DMS53 (cell line): ENCODE measurements around the gene UBAP2.
A peak's percentile ranks its signal among the peaks of the same experiment; 100 is the strongest.
"Not testable (repeated sequence)": the region's sequence is repeated elsewhere in the genome, so short reads cannot be mapped to it uniquely, and the experiment has no call there.

Experiments
- DNase-seq: peaks from one replicate; lab custom pipeline; 2025; lab: John Stamatoyannopoulos, UW

Gene UBAP2

DNA sequence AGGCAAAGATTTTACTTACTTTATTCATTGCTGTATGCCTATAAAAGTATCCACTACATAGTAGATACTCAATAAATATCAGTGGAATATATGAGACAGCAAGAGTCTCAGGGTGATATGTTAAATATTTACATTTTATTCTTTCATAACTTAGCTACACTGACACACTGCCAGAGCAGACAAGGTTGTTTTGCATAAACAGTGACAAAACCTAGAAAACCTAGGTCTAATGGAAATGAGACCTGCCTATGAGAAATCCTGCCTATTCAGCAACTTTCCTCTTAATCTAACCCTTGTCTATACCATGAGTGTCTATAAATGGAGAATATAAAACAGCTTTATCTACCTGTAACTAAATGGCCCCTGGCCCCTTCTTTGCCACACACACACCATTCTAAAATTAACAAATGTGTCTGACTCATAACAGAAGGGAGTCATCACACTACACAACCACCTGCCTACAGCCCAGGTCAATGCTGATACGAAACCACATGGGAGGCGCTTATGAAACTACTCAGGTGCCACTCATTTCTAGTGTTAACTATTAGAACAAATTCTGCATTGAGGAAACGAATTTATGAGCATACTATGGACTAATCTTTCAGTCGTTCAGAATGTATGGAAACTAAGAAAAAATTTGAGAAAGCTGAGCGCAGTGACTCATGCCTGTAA lies 60.3 kb downstream of the UBAP2 start:
- DNase-seq = peak; percentile 1

DNA sequence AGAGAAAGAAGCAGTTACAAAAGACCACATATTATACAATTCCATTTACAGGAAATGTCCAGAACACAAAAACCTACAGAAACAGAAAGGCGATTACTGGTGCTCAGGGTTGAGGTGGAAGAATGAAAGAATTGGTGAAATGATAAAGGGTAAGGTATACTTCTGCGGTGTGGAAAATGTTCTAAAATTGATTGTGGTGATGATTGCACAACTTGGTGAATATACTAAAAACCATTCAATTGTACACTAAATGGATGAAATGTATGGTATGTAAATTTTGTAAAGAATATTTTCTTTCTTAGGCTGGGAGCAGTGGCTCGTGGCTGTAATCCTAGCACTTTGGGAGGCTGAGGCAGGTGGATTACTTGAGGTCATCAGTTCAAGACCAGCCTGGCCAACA lies 72.3 kb downstream of the UBAP2 start:
- DNase-seq = no peak

DNA sequence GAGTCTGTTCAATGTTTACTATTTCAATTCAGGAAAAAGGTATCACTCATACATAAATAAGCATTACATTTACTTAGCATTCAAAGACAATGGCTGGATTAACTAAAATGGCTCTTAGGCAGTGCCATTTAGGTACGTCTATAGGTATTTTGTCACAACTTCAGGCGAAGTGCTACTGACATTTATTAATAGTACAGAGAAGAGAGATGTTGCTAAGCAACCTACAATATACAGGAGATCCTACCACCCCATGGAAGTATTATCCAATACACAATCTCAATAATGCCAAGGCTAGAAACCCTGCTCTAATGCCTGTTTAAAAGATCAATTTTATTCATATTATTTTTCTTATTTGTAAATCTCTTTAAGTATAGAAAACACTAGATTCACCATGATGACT lies 76.0 kb downstream of the UBAP2 start:
- DNase-seq = no peak

GRCh38 chr9:33964086-33964768 lies 84.5 kb downstream of the UBAP2 start:
- DNase-seq = no peak

DNA sequence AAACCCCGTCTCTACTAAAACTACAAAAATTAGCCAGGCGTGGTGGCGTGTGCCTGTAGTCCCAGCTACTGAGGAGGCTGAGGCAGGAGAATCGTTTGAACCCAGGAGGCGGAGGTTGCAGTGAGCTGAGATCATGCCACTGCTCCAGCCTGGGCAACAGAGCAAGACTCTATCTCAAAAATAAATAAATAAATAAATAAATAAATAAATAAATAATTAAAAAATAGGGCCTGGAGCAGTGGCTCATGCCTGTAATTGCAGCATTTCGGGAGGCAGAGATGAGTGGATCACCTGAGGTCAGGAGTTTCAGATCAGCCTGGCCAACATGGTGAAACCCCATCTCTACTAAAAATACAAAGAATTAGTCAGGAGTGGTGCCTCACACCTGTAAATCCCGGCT lies 86.2 kb downstream of the UBAP2 start:
- DNase-seq = not testable (repeated sequence)

DNA sequence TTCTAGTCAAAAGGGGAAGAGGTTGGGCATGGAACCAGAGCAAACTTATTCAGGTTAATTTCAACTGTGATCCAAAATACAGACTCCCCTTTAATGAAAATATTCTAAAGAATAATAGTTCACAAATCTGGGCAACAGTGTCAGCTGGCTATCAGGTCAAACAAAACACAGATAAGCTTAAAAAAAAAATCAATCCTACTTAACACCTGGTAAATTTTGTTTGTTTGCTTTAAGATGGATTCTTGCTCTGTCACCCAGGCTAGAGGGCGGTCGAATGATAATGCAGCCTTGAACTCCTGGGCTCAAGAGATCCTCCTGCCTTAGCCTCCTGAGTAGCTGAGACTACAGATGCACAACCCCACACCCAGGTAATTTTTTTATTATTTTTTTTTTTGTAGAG lies 89.0 kb downstream of the UBAP2 start:
- DNase-seq = no peak

GRCh38 chr9:33956544-33956943 lies 92.1 kb downstream of the UBAP2 start:
- no peak for DNase-seq

DNA sequence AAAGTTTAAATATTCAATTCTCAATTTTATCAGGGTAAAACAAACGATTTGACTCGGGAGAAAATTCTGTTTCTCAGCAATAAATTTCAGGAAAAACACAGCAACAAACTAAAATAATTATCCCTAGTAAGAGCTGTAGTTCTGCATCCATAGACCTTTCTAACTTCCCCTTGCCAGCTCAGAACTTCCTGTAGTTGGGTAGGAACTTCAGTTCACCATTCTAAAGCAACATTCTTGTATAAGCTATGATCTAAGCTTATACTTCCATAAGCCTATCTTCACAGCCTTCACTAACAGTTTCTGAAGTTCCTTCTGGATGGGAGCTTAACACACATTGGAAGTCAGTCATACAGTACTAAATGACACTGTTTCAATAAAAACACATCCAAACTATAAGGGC lies 96.6 kb downstream of the UBAP2 start:
- DNase-seq = no peak

DNA sequence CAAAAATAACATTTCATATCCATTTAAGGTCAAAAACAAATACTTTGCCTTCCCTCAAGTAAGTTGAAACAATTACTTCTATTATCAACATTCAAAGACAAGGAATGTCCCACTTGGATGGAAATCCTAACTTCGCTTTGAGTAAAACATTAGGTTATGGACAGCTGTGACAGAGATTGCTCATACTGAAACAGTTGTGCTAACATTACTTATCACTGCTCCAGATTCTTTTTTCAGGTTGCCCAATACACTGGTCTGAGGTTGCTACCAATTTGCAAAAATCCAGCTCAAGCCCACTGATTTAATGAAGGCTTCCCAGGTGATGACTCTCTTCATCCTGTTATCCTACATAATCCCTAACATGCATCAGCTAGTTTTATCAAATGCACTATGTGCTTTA lies 98.3 kb downstream of the UBAP2 start:
- no peak for DNase-seq

DNA sequence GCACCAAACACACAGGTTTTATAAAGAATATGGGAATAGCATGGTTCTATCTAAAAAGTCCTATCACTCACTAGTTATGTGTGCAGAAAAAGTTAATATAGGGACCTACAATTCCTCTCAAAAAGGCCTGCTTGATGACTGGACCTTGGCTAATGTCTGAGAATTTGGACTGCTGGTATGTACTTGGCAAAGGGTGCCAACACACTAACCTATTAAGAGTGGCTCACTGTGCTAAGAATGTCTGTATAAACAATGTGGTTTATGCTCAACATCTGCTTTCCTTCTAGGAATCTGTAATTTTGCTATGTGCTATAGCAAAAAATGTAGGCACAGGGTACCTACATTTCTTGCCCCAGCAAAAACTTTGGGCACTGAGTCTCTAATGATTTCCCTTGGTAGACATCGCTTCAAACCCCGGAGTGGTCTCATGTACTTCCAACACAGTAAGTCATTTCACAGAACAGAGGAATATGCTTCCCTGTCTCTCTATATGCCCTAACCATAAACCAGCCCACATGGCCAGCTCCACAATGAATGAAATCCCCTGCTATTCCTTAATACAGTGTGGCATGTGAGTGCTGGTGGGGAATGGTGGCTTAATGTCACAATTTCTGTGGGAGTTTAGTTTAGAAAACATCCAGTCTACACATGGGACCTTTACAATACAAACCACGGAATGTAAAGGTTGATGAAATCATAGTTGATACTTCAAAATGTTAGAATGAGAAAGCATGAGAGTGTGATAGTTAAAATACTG lies 101.7 kb downstream of the UBAP2 start:
- DNase-seq = no peak

DNA sequence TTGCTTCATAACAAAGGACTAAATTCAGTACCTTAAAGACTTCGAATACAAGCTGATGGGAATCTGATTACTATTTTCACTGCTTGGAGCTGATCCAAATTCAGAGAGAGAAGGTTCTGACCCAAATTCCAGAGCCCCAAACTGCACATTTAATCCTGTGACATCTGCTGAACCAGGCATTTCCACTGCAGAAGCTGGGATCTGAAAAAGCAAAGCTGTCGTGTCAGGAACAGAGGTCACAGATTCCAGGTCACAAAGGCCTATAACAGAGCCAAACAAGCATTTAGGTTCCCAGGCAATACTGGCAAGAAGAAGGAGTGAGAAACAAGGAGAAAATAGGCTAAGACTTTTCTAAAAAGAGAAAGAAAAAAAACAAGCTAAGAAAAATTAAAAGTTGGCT lies 105.3 kb downstream of the UBAP2 start:
- no peak for DNase-seq

DNA sequence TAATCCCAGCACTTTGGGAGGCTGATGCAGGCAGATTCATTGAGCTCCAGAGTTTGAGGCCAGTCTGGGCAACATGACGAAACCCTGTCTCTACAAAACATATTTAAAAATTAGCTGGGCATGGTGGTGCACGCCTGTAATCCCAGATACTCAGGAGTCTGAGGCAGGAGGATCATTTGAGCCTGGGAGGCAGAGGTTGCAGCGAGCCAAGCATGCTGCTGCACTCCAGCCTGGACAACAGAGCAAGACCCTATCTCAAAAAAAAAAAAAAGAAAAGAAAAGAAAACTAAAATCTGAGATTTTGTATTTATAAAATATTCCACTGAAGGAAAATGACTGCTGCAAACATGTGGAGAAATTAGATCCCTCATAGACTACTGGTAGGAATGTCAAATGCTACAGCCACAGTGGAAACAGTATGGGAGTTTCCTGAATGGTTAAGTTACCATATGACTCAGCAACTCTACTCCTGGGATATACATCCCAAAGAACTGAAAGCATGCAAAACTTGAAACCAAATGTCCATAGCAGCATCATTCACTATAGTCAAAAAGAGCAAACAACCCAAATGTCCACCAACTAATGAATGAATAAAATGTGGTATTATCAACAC lies 106.1 kb downstream of the UBAP2 start:
- DNase-seq = peak; percentile 42

DNA sequence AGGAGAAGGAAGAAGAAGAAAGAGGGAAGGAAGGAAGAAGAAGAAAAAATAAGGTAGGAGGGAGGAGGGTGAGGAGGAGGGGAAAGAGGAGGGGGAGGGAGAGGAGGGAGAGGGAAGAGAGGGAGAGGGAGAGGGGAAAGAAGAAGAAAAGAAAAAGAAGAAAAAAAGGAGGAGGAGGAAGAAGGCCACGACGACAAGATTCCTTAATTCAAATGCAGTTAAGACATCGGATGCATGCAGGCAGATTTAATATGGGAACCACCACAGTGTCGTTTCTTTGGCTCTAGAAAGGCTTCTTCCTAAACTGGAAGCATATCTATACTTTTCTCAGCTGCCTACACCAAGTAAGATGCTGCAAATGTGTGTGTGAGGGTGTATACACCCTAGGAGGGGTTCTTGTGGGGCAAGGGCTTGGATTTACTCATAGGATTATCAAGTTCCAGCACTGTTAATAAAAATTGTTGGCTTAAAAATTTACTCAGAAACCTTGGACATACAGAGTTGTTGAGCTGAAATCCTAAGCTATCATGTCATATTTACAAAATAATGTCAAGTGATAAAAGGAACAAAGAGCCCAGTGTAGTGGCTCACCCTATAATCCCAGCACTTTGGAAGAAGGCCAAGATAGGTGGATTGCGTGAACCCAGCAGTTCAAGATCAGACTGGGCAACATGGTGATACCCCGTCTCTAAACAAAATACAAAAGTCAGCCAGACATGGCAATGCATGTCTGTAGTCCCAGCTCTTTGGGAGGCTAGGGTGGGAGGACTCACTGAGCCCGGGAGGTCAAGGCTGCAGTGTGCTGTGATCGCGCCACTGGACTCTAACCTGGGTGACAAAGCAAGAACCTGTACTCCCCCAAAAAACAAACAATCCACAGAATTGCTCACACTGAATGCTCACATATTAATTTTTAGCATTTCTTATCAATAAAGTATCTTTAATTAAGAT lies 108.5 kb downstream of the UBAP2 start:
- peak; percentile 41 for DNase-seq

GRCh38 chr9:33934188-33934878 lies 114.4 kb downstream of the UBAP2 start:
- no peak for DNase-seq

DNA sequence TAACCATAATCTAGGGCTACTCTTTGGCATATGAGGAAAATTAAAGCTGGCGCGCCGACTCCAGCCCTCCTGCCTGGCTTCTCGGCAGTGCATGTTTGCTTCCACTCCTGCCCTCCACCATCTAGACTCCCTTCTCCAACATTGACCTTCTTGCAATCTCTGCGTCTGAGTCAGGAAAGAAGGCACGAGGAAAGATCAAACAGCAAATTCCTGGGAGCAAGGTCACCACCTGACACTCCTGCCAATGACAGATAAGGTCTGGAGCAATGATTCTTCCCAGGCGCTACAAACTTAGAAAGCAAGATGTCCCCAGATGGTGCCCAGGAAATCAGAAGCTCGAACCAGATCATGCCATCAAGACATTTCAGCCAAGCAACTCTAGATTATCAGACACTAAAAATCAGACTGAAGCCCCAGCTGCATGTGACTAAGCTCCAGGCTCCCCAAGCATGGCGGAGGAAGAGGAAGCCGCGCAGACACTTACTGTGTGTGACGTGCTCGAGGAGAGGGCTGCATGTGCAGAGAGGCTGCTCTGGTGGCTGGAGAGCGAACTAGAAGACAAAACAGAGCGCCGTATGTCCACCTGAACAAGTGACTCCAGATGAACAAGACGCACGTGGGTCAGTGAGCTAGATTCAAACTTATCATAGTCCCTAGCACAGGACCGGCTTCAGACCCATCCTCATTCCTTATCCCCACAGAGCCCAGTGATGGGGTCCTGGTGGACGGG lies 116.4 kb downstream of the UBAP2 start:
- DNase-seq = no peak

GRCh38 chr9:33931326-33931725 lies 117.4 kb downstream of the UBAP2 start:
- DNase-seq = no peak

- no peak for DNase-seq
Measured at GRCh38 chr9:33927694-33928093, 121.0 kb downstream of the UBAP2 start.

DNA sequence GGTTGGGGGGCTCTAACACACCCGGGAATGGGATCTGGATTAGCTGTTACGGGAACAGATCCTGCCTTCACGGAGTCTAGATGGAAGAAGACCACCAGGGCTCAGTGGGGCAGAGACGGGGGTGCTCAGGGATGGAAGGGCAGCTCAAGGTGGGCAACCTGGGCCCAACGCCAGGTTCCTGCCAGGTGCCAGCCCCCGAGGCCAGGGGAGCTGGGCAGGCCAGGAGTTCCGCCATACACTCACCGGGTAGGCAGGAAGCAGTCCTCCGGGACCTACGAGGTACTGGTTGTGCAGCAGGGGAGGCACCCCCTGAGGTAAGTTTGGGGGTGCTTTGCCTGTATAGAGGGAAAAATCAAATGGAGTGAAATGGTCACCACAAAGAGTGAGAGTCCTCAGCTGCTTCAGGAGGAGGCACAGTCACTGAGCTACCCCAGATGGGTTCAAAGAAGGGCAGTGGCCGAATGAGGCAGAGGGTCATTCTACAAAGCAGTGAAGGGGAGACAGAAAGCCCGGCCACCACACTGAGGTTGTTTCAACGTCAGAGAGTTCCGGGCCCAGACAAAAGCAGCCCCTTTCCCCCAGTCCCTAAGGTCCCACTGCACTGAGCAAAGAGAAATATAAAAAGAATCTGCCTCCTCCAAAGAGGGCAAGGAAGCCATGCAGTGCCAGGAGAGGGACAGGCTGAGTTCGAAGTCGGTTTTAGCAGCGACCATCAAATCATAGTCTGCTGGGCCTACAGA lies 121.8 kb downstream of the UBAP2 start:
- DNase-seq = no peak

DNA sequence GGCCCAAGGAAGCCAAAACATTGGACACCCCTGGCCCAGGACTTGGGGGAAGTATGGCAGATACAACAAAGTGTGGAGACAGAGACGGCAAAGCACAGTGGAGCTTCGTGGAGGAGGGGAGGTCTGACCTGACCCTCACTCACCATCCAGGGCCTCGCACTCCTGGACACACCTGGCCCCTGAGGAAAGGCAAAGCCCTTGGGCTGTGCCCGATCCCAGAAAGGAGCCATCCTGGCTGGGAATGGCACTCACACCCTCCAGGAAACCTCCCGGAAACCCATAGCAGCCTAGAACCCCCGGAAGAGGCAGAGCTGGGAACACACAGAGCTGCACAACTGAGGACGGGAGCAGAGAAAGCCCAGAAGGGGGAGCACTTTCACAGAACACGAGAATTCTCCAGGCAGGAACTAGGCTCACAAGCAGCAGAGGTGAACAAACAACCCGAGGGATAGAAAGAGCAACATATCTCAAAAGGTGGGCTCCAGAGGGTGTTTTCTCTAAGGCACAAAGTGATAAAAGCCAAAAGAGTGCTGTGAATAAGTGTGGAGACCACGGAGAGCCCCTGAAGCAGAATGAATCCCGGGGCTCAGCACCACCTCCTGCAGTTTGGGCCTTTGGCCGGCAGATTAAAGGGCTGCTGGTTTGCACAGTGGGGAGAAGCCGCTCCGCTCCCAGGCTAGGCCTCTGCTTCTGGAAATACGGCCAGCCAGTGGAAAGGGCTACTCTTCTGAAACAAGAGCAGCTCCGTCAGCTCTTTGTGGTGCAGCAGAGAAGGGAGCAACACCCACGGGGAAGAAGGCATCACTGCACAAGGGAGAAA lies 123.5 kb downstream of the UBAP2 start:
- DNase-seq = peak; percentile 69
